ENCODE results near the gene PBRM1.

The PBRM1 gene

DNA sequence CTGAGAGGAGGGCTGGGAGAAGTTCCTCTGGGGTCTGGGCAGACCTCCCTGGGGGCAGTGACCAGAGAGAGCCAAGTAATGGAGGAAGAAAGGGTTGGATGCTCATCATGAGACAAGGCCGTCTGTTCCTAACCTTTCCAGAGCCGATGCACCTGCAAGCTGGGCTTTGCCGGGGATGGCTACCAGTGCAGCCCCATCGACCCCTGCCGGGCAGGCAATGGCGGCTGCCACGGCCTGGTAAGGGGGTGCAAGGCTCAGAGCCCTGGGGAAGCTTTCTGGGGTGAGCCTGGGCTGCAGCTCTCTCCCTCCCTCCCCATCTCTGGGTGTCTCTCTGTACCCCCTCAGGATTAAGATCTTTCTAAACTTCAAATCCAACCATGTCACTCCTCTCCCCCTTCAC is 174.2 kb downstream of the PBRM1 start:
- DNase-seq (ENCODE audit: low read depth in 2 of 2): no peak

DNA sequence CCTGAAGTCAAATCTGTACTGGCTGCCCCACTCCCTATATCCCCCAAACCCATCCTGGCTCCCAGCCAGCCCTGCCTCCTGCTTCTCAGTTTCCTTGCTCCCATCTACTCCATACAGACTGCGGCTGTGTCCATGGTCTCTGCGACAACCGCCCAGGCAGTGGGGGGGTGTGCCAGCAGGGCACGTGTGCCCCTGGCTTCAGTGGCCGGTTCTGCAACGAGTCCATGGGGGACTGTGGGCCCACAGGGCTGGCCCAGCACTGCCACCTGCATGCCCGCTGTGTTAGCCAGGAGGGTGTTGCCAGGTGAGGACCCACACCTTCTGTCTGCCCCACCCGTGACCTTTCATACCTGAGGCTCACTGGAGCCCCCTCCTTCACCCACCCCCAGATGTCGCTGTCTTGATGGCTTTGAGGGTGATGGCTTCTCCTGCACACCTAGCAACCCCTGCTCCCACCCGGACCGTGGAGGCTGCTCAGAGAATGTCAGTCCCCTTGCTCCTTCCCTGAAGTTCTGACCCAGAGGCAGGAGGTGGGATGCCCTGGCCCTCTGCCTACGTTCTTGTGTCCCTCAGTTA is 175.9 kb downstream of the PBRM1 start:
- DNase-seq (ENCODE audit: low read depth in 2 of 2): no peak

DNA sequence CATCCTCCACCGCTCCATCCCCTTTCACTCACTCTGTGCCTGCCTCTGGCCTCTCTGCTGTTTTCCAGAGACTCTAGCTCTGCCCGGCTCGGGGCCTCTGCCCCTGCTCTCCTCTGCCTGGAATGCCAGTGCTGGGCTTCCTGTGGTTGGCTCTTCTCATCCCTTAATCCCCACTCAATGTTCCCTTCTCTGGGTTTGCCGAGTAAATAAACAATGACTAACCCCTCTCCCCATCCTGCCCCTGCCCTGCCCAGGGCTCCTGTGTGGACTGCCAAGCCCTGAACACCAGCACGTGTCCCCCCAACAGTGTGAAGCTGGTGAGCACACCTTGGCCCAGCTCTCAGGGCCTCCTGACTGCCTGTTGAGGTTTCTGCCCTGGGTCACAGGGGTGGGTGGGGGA is 178.4 kb downstream of the PBRM1 start:
- no peak for DNase-seq (ENCODE audit: low read depth in 2 of 2)

DNA sequence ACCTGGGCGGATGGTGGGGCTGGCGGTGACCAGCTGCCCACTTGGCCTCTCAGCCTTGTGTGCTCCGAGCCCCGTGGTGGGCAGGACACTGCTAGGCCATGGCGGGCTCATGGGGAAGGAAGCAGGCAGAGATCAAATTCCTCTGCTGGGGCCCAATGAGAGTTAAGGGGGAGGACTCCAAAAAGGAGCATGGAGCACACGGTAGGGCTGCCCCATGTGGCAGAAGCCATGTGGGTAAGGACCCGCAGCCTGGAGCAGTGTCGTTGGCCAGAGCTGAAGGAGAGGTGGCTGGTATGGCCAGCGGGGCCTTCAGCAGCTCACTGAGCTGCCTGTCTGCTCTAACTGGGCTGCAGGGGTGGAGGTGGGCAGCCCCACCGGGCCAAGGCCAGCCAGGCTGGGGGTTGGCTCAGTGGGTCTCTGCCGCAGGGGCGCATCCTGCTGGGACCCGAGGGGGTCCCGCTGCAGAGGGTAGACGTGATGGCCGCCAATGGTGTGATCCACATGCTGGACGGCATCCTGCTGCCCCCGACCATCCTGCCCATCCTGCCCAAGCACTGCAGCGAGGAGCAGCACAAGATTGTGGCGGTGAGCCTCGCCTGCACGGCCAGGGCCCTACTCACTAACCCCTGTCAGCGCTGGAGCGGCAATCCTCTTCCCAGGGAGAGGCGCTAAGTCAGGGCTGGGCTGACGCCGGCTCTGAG is 179.3 kb downstream of the PBRM1 start:
- DNase-seq (ENCODE audit: low read depth in 2 of 2): no peak

DNA sequence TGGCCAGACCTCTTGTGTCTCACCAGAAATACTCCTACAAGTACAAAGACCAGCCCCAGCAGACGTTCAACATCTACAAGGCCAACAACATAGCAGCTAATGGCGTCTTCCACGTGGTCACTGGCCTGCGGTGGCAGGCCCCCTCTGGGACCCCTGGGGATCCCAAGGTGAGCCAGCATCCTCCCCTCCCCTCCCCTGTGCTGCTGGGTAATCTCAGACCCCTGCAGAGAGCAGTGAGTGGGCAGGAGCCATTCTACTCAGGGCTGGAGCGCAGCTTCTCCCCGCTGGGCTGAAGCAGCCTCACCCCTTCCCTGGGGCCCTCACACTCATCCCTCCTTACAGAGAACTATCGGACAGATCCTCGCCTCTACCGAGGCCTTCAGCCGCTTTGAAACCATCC is 180.7 kb downstream of the PBRM1 start:
- no peak for DNase-seq (ENCODE audit: low read depth in 2 of 2)

DNA sequence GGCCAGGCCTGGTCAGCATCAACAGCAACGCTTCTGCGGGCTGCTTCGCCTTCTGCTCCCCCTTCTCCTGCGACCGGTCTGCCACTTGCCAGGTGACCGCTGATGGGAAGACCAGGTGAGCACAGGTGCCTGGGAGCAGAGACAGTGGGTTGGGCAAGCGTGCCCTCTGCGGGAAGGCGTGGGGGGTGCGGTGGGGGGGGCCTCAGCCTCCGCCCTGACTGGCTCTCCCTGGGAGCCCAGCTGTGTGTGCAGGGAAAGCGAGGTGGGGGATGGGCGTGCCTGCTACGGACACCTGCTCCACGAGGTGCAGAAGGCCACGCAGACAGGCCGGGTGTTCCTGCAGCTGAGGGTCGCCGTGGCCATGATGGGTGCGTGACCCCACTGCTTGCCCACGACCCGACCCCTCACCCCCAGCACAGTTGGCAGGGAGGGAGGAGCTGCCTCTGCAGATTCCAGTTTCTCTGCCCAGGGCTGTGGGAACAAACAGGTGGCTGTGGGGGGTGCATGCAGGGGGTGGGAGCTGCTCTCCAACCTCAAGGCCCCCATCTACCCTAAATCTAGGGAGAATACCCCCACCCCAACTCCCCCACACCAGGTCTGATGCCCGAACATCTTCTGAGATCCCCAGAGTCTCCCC is 181.8 kb downstream of the PBRM1 start:
- DNase-seq (ENCODE audit: low read depth in 2 of 2): no peak

DNA sequence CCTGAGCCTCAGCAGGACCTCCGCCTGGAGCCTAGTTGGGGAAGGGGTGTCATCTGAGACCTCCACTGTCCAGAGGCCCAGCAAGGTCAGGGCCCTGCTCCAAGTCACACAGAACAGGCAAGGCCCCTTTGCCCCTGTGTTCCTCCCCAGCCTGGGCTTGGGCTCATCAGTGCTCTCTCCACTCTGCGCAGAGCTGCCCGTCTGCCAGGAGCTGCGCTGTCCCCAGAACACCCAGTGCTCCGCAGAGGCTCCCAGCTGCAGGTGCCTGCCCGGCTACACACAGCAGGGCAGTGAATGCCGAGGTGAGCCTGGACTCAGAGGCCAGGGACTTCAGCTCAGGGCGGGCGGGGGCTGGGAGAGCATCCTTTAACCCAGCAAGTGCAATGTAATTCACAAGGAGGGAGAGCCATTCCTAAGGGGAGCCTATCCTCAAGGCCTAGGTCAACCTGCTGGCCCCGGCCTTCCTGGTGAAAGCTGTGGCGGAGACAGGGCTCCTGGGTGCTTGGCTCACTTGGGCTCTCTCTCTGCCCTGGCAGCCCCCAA is 182.8 kb downstream of the PBRM1 start:
- DNase-seq (ENCODE audit: low read depth in 2 of 2): no peak

DNA sequence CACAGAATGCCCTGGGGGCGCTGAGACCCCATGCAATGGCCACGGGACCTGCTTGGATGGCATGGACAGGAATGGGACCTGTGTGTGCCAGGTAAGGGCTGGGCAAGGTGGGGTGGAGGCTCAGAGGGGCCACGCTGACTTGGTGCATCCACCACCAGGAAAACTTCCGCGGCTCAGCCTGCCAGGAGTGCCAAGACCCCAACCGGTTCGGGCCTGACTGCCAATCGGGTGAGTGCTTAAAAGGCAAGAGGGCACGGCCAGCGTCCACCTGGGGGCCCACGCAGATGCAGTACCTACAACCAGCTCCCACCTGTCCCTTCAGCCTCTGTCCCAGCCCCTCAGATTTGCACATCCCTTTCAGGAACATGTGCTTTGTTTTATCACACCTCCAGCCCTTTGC is 183.7 kb downstream of the PBRM1 start:
- DNase-seq (ENCODE audit: low read depth in 2 of 2): no peak

DNA sequence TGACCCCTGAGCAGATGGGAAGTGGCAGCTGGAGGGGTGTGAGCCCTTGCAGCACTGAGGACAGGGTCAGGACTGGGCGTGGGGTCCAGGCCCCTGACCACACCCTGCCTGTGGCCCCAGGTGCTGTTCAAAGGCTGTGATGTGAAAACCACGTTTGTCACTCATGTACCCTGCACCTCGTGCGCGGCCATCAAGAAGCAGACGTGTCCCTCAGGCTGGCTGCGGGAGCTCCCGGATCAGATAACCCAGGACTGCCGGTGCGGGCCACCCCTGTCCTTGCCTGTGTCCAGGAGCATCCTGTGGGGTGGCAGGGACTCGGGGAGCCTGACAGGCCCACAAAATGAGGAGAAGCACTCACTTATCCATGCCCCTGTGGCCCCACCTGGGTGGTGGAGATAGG is 184.7 kb downstream of the PBRM1 start:
- DNase-seq (ENCODE audit: low read depth in 2 of 2): no peak

DNA sequence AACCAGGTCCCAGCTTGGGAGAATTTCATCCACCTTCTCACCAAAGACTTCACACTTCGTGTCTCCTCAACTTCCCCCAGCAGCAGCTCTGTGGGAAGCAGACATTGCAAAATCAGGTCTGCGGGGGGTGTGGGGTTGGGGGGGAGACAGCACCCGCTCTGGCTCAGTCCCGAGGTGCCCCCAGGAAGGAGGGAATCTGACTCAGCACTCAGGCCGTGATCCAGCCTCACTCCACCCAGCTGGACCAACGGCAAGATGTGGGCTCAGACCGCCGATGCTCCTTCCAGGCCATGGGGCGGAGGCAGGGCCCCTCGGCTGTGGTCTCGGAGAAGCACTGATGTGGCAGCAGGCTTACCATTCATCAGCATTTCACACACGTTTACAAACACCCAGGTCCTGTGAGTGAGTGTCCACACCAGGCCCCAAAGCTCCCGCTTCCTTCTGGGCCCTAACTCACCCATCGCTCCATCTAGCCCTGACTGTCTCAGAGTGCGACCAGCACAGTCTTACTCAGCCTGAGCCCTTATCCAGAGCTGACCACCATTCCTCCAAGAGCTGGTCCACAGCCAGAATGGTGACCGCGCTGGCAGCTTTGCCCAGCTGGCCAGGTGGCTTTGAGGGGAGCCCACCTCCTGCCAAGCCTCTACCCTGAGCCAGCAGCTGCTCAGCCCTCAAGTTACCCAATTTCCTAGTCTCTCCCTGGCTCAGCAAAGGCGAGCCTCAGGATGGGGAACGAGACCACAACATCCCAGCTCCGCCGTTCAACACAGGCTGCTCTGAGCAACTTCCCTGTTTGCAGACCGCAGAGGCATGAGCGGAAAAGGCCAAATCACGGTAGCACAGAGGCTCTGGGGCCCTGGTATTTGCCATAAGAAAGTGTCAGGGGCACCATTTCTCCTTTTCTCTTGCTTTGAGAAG is 187.3 kb downstream of the PBRM1 start:
- DNase-seq (ENCODE audit: low read depth in 2 of 2): no peak

DNA sequence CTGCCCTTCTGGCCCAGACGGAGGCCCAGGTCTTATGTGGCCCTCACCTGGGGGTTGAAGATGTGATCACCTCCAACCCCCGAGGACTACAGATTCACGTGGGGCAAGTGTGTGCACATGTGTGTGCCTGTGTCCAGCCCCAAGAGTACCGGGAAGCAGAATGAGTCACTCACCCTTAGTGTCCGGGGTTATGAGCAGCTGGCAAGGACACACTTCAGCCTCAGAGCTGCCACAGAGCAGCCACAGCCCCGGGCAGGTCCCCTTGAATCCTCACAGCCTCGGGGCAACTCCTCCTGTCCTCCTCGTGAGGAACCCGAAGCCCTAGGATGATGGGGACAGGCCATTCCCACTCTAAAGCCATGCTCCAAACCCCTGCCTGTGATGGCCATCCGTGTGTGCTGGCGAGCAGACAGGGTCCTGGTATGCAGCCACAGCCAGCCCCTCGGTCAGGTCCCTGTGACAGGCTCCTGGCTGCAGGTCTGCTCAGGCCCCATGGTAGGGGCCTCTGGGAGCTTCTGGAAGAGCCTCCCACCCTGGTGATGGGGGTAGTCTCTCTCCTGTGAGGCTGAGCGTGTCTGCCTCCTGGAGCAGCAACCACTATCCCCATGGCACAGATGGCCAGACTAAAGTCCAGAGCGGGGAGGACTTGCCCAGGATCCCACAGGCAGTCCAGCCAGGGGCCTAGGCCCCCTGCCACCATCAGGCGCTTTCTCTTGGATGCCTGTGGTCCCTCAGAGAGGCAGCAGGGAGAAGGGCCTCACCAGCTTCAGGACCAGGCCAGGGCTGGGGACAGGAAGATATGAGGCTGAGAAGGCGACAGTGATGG is 189.7 kb downstream of the PBRM1 start:
- no peak for DNase-seq (ENCODE audit: low read depth in 2 of 2)

All from stimulated activated CD4-positive, alpha-beta T cell treated with anti-CD3 and anti-CD28 coated beads, Interleukin-1b, Interleukin-23, amount 100 ng/mL, for 1 hour (primary cell).